ENCODE results near the gene GRIK5. TPM values are rescaled to one million over a fixed set of nuclear protein-coding genes. Genes with fewer than 3 reads are reported as not detected.

Gene GRIK5
- total RNA-seq, 1 donor from 2014 or later = 2.9 TPM

- intact Hi-C loops (cut with micrococcal nuclease) = no loop called here
These were observed 26.3 kb upstream of the GRIK5 start for GRCh38 chr19:42096255-42096837.

- intact Hi-C loops (cut with micrococcal nuclease) = no loop called here
These were observed 25.8 kb upstream of the GRIK5 start for GRCh38 chr19:42095814-42096230.

GRCh38 chr19:42095142-42095813 is 25.3 kb upstream of the GRIK5 start:
- intact Hi-C loops (cut with micrococcal nuclease) = no loop called here

- intact Hi-C loops (cut with micrococcal nuclease) = no loop called here
These were observed 23.9 kb upstream of the GRIK5 start for GRCh38 chr19:42093926-42094325.

DNA sequence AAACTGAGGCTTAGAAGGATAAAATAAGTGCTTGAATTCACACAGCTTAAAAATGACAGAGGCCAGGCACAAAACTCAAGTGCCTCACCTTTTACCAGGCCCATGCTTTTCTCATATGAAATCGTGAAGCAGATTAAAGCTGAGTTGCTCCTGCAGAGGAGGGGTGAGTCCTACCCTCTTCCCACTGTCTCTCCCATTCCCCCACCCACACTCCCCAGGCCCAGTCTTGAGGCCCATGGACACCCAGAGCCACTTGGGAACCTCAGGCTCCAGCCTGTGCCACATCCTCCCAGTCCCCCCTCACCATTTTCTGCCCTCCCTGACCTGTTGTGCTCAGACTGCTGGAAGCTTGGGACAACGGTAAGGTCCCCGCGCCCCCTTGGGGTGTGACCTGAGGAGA is 23.5 kb upstream of the GRIK5 start:
- intact Hi-C loops (cut with micrococcal nuclease) = no loop called here

- intact Hi-C loops (cut with micrococcal nuclease) = no loop called here
These were observed 22.3 kb upstream of the GRIK5 start for GRCh38 chr19:42092350-42092749.

DNA sequence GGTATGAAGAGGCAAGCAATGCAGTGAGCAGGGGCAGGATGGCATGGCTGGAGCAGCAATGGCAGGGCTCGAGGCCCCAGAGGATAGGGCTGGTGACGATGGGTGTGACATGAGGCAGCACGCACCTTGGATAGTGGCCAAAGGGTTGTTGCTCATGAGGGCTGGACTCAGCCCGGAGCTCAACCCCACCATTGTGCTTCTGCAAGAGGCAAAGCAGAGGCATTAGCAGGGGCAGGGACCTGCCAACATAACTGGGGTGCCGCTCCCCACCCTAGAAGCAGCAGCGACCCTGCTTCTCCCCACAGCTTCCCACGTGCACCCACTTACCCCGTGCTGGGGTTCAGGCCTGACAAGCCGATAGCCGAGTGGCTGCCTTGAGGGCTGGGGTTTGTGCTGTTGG is 21.7 kb upstream of the GRIK5 start:
- intact Hi-C loops (cut with micrococcal nuclease) = no loop called here

DNA sequence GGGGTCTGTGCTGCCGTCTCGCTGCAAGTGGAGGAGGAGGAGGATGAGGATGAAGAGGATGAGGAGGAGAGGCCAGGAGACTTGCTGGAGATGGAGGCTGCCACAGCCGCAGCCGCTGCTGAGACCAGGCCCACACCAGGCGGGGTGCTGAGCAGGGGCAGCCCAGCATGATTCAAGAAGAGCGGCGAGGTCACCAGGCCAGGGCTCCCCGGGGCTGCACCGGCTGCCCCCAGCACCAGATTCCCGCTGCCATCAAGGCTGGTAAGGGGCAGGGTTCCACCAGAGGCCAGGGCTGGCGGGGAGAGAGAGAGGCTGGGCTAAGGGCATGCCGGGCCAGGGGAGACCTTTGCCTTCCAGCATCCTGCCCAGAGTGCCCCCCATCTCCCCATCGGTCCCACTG is 21.3 kb upstream of the GRIK5 start:
- intact Hi-C loops (cut with micrococcal nuclease) = no loop called here

- intact Hi-C loops (cut with micrococcal nuclease) = no loop called here
These were observed 20.7 kb upstream of the GRIK5 start for GRCh38 chr19:42090672-42091071.

- intact Hi-C loops (cut with micrococcal nuclease) = no loop called here
These were observed 19.8 kb upstream of the GRIK5 start for GRCh38 chr19:42089772-42090171.

DNA sequence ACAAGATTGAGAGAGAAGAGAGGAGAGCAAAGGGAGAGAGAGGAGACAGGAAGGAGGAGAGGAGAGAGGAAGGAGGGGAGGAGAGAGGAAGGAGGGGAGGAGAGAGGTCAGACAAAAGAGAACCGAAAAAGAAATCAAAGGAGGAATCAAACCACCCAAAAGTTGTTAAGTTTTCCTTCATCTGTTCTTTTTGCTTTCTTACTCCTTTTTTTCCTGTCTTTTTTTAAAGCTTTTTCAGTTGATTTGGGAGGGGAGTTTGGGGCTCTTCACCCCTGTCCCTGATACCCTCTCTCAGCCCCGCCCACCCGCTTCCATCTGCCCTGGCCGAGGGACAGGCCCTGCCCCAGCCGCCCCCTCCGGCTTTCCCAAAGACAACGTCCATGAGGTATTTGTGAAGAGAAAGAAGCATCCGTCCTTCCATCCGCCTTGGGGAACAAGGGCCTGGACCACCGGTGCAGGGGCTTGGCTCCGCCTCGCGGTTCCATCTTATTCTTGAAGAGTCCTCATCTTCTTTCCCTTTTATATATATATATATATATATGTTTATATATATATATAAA is 19.3 kb upstream of the GRIK5 start:
- intact Hi-C loops (cut with micrococcal nuclease) = no loop called here

- intact Hi-C loops (cut with micrococcal nuclease) = no loop called here
These were observed 18.6 kb upstream of the GRIK5 start for GRCh38 chr19:42088471-42089190.

GRCh38 chr19:42086770-42087550 is 17.0 kb upstream of the GRIK5 start:
- intact Hi-C loops (cut with micrococcal nuclease) = no loop called here

GRCh38 chr19:42086188-42086736 is 16.3 kb upstream of the GRIK5 start:
- intact Hi-C loops (cut with micrococcal nuclease) = no loop called here

DNA sequence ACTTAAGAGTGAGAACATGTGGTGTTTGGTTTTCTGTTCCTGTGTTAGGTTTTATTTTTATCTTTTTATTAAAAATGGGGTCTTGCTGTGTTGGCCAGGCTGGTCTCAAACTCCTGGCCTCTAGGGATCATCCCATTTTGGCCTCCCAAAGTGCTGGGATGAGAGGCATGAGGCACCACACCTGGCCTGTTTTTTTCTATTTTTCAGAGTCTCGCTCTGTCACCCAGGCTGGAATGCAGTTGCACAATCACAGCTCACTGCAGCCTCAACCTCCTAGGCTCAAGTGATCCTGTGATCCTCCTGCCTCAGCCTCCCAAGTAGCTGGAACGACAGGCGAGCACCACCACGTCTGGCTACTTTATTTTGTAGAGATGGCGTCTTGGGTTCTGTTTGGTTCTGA is 13.5 kb upstream of the GRIK5 start:
- intact Hi-C loops (cut with micrococcal nuclease) = no loop called here

DNA sequence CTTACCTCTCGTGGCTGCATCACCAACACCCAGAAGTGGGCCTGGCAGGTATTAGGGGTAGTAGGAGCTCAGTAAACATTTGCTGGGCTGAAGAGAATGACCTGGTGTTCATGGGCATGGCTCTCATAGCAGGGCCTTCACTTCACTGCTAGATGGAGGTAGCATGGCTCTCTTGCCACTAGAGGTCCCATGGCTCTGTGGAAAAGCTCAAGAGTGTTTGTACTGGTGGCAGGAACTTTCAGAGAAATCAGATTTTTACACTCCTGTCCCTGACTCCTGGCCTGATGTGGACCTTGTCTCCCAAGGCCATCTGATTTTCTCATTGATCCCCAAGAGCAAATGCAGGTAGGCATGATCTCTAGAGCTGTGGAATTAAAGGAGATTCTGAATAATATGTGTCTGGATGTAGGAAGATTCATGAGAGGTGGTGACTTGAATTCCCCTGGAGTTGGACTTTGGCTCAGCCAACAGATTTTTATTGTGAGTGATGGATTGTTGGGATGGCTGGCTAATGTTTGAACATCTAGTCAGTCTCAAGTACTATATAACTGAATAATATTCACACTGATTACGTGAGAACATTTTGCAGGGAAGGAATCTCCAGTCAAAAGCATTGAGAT is 11.7 kb upstream of the GRIK5 start:
- intact Hi-C loops (cut with micrococcal nuclease) = no loop called here

GRCh38 chr19:42080764-42081375 is 10.9 kb upstream of the GRIK5 start:
- intact Hi-C loops (cut with micrococcal nuclease) = no loop called here

GRCh38 chr19:42079886-42080763 is 10.1 kb upstream of the GRIK5 start:
- intact Hi-C loops (cut with micrococcal nuclease) = loop anchor here (5.0 kb wide), 3 partner anchors 88 to 223 kb away; partner anchors contain the start of gene ATP1A3

- intact Hi-C loops (cut with micrococcal nuclease) = loop anchor here (5.0 kb wide), 3 partner anchors 87 to 222 kb away; partner anchors contain the start of gene ATP1A3
These were observed 9.3 kb upstream of the GRIK5 start for GRCh38 chr19:42079276-42079669.
